HepG2 (cell line): ENCODE measurements around the gene GALR2. TPM values are rescaled to one million over a fixed set of nuclear protein-coding genes. Genes with fewer than 3 reads are reported as not detected.

Experiments used
- GABPA ChIP-seq, 2 experiments: IDR thresholded peaks; 2 replicates each; pipeline ENCODE4 v1.6.1; 2011 to 2016; ENCODE audit warnings: low read depth in 2 of 2, low read length in 1 of 2, missing biosample characterization in 1 of 2, missing genetic modification characterization in 1 of 2
- HHEX ChIP-seq: IDR thresholded peaks from 2 replicates; pipeline ENCODE4 v1.6.1; 2016; ENCODE audit warnings: control low read depth
- MTA3 ChIP-seq: sonication (generic); formaldehyde crosslinking; IDR thresholded peaks from 2 replicates; pipeline ENCODE4 v1.4.0; 2020; ENCODE audit warnings: missing genetic modification reagents
- NCOA2 ChIP-seq: sonication (generic); formaldehyde crosslinking; IDR thresholded peaks from 2 replicates; pipeline ENCODE4 v1.8.0; 2022; ENCODE audit warnings: inconsistent platforms
- SNRNP70 ChIP-seq: fragments of 200-400 bp; formaldehyde crosslinking; IDR thresholded peaks from 2 replicates; pipeline ENCODE4 v1.6.1; 2017; ENCODE audit warnings: mild to moderate bottlenecking, low read depth, low read length, moderate library complexity
- STAG1 ChIP-seq: sonication (generic); formaldehyde crosslinking; IDR thresholded peaks from 2 replicates; pipeline ENCODE4 v1.4.0; 2020; ENCODE audit warnings: missing genetic modification reagents
- ZKSCAN5 ChIP-seq: sonication (generic); formaldehyde crosslinking; IDR thresholded peaks from 2 replicates; pipeline ENCODE4 v1.5.1; 2020; ENCODE audit warnings: mild to moderate bottlenecking, missing genetic modification reagents
- ZNF75D ChIP-seq: sonication (generic); formaldehyde crosslinking; IDR thresholded peaks from 2 replicates; pipeline ENCODE4 v1.8.1; 2023; ENCODE audit warnings: missing genetic modification reagents, mild to moderate bottlenecking, borderline replicate concordance
- polyA plus RNA-seq, 8 experiments: library from polyadenylated mRNA; depleted of rRNA in 3 of 8; stranded (reverse) in 7 of 8; unstranded in 1 of 8; fragments of >200 nt; fragmentation: Illumina TruSeq in 4 of 8; extraction: Trizol in 4 of 8; gene quantifications; 2 replicates each; pipeline versions ENCODE4 v1.2.1 to v1.2.3, GENCODE V29; 2011 to 2016; ENCODE audit warnings: low read depth in 4 of 8, missing spikeins in 1 of 8, mixed read lengths in 1 of 8; ENCODE audit not compliant: insufficient read depth in 1 of 8
- total RNA-seq, 5 experiments: library from RNA; depleted of rRNA; stranded (reverse); fragments of >200 nt; fragmentation: Illumina TruSeq; extraction: Trizol; gene quantifications; 2 replicates each; pipeline ENCODE4 v1.2.3, GENCODE V29; 2016; ENCODE audit warnings: low read depth in 1 of 5
- TF ChIP-seq, protein P1 (sequence below): sonication (generic); formaldehyde crosslinking; IDR thresholded peaks from 2 replicates; pipeline ENCODE4 v1.5.0; 2020; ENCODE audit warnings: missing genetic modification reagents
- TF ChIP-seq, protein P2 (sequence below): sonication (generic); formaldehyde crosslinking; IDR thresholded peaks from 2 replicates; pipeline ENCODE4 v1.5.0; 2020; ENCODE audit warnings: mild to moderate bottlenecking, missing genetic modification reagents, moderate library complexity
- TF ChIP-seq, protein P3 (sequence below): sonication (generic); formaldehyde crosslinking; IDR thresholded peaks from 2 replicates; pipeline ENCODE4 v1.4.0; 2020; ENCODE audit warnings: missing genetic modification reagents, mild to moderate bottlenecking, borderline replicate concordance
- TF ChIP-seq, protein P4 (sequence below): sonication (generic); formaldehyde crosslinking; IDR thresholded peaks from 2 replicates; pipeline ENCODE4 v1.4.0; 2020; ENCODE audit warnings: mild to moderate bottlenecking, missing genetic modification reagents

The GALR2 gene
- total and polyA plus RNA-seq, 2 of the 13 experiments (the other 11 are each of a cell fraction or from before 2014, with no cell fraction given) = 0.48 to 0.58 TPM

DNA sequence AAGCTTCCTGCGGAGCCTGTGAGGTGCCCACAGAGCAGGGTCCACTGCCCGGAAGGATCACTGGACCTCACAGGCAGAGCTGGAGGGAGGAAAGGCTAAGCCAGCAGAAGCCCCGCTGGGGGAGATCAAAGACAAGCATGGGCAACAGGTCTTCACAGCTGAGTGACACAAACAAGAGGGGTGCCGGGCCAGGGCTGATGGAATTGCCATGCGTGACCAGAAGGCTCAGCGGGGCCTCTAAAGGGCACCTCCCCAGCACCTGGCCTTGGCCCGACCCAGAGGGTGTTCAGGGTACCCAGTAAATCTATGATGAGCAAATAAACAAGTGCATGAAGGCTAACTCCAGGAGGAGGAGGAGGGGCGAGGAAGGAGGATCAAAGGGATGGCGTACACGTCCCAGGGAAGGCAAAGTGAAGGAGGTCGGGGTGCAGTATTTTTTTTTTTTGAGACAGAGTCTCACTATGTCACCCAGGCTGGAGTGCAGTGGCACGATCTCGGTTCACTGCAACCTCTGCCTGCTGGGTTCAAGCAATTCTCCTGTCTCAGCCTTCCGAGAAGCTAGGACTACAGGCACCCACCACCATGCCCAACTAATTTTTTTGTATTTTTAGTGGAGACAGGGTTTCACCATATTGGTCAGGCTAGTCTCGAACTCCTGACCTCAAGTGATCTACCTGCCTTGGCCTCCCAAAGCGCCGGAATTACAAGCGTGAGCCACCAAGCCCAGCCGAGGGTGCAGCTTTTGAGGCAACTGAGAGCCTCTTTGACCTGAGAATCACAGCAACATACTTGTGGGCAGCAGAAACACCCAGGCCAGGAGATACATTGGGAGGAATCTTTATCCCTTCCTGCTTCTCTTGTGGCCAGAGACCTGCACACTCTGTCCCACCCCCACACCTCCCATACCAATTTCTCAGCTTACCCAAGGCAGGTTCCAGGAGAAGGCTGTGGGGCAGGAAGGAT is 45.1 kb downstream of the GALR2 start (continued):
- TF ChIP-seq, protein P1, sequence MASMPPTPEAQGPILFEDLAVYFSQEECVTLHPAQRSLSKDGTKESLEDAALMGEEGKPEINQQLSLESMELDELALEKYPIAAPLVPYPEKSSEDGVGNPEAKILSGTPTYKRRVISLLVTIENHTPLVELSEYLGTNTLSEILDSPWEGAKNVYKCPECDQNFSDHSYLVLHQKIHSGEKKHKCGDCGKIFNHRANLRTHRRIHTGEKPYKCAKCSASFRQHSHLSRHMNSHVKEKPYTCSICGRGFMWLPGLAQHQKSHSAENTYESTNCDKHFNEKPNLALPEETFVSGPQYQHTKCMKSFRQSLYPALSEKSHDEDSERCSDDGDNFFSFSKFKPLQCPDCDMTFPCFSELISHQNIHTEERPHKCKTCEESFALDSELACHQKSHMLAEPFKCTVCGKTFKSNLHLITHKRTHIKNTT (CRISPR knock-in tag) = no peak
- TF ChIP-seq STAG1 (CRISPR knock-in tag) (peak; percentile 24; the same call in 1 of the 2 replicates), HHEX (peak; percentile 48; the same call in 1 of the 2 replicates), ZKSCAN5 (no peak), MTA3 (CRISPR knock-in tag) (no peak), SNRNP70 (no peak), NCOA2 (CRISPR knock-in tag) (peak; percentile 90; the same call in 1 of the 2 replicates), ZNF75D (CRISPR knock-in tag) (no peak), GABPA (IDR thresholded peaks at IDR 0.05; ENCODE audit: low read depth, low read length) (no peak), GABPA (CRISPR knock-in tag; IDR thresholded peaks at IDR 0.05; ENCODE audit: low read depth) (0 out of 2 replicates have a peak, but pooled peaks have one; percentile 7)
- TF ChIP-seq, protein P2, sequence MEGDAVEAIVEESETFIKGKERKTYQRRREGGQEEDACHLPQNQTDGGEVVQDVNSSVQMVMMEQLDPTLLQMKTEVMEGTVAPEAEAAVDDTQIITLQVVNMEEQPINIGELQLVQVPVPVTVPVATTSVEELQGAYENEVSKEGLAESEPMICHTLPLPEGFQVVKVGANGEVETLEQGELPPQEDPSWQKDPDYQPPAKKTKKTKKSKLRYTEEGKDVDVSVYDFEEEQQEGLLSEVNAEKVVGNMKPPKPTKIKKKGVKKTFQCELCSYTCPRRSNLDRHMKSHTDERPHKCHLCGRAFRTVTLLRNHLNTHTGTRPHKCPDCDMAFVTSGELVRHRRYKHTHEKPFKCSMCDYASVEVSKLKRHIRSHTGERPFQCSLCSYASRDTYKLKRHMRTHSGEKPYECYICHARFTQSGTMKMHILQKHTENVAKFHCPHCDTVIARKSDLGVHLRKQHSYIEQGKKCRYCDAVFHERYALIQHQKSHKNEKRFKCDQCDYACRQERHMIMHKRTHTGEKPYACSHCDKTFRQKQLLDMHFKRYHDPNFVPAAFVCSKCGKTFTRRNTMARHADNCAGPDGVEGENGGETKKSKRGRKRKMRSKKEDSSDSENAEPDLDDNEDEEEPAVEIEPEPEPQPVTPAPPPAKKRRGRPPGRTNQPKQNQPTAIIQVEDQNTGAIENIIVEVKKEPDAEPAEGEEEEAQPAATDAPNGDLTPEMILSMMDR (CRISPR knock-in tag) = peak; percentile 7; the same call in 1 of the 2 replicates
- TF ChIP-seq, protein P3, sequence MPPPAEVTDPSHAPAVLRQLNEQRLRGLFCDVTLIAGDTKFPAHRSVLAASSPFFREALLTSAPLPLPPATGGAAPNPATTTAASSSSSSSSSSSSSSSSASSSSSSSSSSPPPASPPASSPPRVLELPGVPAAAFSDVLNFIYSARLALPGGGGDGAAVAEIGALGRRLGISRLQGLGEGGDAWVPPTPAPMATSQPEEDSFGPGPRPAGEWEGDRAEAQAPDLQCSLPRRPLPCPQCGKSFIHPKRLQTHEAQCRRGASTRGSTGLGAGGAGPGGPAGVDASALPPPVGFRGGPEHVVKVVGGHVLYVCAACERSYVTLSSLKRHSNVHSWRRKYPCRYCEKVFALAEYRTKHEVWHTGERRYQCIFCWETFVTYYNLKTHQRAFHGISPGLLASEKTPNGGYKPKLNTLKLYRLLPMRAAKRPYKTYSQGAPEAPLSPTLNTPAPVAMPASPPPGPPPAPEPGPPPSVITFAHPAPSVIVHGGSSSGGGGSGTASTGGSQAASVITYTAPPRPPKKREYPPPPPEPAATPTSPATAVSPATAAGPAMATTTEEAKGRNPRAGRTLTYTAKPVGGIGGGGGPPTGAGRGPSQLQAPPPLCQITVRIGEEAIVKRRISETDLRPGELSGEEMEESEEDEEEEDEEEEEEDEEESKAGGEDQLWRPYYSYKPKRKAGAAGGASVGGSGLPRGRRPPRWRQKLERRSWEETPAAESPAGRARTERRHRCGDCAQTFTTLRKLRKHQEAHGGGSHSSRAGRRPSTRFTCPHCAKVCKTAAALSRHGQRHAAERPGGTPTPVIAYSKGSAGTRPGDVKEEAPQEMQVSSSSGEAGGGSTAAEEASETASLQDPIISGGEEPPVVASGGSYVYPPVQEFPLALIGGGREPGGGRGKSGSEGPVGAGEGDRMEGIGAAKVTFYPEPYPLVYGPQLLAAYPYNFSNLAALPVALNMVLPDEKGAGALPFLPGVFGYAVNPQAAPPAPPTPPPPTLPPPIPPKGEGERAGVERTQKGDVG = peak; percentile 57; the same call in 1 of the 2 replicates
- TF ChIP-seq, protein P4, sequence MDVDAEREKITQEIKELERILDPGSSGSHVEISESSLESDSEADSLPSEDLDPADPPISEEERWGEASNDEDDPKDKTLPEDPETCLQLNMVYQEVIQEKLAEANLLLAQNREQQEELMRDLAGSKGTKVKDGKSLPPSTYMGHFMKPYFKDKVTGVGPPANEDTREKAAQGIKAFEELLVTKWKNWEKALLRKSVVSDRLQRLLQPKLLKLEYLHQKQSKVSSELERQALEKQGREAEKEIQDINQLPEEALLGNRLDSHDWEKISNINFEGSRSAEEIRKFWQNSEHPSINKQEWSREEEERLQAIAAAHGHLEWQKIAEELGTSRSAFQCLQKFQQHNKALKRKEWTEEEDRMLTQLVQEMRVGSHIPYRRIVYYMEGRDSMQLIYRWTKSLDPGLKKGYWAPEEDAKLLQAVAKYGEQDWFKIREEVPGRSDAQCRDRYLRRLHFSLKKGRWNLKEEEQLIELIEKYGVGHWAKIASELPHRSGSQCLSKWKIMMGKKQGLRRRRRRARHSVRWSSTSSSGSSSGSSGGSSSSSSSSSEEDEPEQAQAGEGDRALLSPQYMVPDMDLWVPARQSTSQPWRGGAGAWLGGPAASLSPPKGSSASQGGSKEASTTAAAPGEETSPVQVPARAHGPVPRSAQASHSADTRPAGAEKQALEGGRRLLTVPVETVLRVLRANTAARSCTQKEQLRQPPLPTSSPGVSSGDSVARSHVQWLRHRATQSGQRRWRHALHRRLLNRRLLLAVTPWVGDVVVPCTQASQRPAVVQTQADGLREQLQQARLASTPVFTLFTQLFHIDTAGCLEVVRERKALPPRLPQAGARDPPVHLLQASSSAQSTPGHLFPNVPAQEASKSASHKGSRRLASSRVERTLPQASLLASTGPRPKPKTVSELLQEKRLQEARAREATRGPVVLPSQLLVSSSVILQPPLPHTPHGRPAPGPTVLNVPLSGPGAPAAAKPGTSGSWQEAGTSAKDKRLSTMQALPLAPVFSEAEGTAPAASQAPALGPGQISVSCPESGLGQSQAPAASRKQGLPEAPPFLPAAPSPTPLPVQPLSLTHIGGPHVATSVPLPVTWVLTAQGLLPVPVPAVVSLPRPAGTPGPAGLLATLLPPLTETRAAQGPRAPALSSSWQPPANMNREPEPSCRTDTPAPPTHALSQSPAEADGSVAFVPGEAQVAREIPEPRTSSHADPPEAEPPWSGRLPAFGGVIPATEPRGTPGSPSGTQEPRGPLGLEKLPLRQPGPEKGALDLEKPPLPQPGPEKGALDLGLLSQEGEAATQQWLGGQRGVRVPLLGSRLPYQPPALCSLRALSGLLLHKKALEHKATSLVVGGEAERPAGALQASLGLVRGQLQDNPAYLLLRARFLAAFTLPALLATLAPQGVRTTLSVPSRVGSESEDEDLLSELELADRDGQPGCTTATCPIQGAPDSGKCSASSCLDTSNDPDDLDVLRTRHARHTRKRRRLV (CRISPR knock-in tag) = no peak
